BE2C (cell line): ENCODE measurements around the gene PANK4.
"Not testable (repeated sequence)": the region's sequence is repeated elsewhere in the genome, so short reads cannot be mapped to it uniquely, and the experiment has no call there.

Experiments used
- DNase-seq: peaks from one replicate; pipeline ENCODE4 v3.0.0-alpha.2; 2020
- H3K27me3 ChIP-seq: fragments of 250-450 bp; sonication (Bioruptor Pico); 2 replicates; pipeline ENCODE4 v1.5.1; 2020; ENCODE audit warnings: mild to moderate bottlenecking
- H3K36me3 ChIP-seq: fragments of 250-450 bp; sonication (Bioruptor Pico); 2 replicates; pipeline ENCODE4 v1.5.1; 2020; ENCODE audit warnings: mild to moderate bottlenecking
- H3K4me1 ChIP-seq: fragments of 250-450 bp; sonication (Bioruptor Pico); 2 replicates; pipeline ENCODE4 v1.5.1; 2020
- H3K4me3 ChIP-seq: 2 replicates; pipeline ENCODE4 v1.5.1; 2011; ENCODE audit warnings: low read depth, low read length
- H3K9me3 ChIP-seq: fragments of 250-450 bp; sonication (Bioruptor Pico); 2 replicates; pipeline ENCODE4 v1.5.1; 2020
- CTCF ChIP-seq: IDR thresholded peaks from 2 replicates; pipeline ENCODE4 v1.5.1; 2012; ENCODE audit warnings: mild to moderate bottlenecking, low read depth, low read length

The PANK4 gene

GRCh38 chr1:2555634-2556276, 29.4 kb upstream of the PANK4 start:
- no peak overlapping the region; the same call in 1 of the 2 replicates for H3K4me3 ChIP-seq
- H3K9me3 ChIP-seq: no peaks in the 10 kb centered on the region
- no peaks in the 10 kb centered on the region for H3K27me3 ChIP-seq
- H3K4me1 ChIP-seq: peaks cover 3% of the 10 kb centered on the region; the same call in 1 of the 2 replicates
- TF ChIP-seq CTCF: no peak
- no peak for DNase-seq
- H3K36me3 ChIP-seq: no peaks in the 10 kb centered on the region

GRCh38 chr1:2554621-2555387, 28.4 kb upstream of the PANK4 start:
- no peak overlapping the region for H3K4me3 ChIP-seq
- H3K4me1 ChIP-seq: peaks cover 3% of the 10 kb centered on the region; the same call in 1 of the 2 replicates
- peak; percentile 56 for TF ChIP-seq CTCF
- no peak for DNase-seq
- no peaks in the 10 kb centered on the region for H3K27me3 ChIP-seq
- H3K9me3 ChIP-seq: no peaks in the 10 kb centered on the region
- H3K36me3 ChIP-seq: no peaks in the 10 kb centered on the region

- no peak for DNase-seq
- no peaks in the 10 kb centered on the region for H3K9me3 ChIP-seq
- no peaks in the 10 kb centered on the region for H3K27me3 ChIP-seq
- peaks cover 3% of the 10 kb centered on the region; the same call in 1 of the 2 replicates for H3K4me1 ChIP-seq
- H3K4me3 ChIP-seq: no peak overlapping the region
- no peak for TF ChIP-seq CTCF
- no peaks in the 10 kb centered on the region for H3K36me3 ChIP-seq
Observed at GRCh38 chr1:2553871-2554620, 27.6 kb upstream of the PANK4 start.

GRCh38 chr1:2553076-2553475, 26.7 kb upstream of the PANK4 start:
- H3K4me3 ChIP-seq, H3K9me3 ChIP-seq, H3K36me3 ChIP-seq: not testable (repeated sequence)

GRCh38 chr1:2552189-2552588, 25.8 kb upstream of the PANK4 start:
- Histone ChIP-seq H3K4me3 (no peak overlapping the region), H3K4me1 (peaks cover 9% of the 10 kb centered on the region), H3K9me3 (no peaks in the 10 kb centered on the region), H3K36me3 (no peaks in the 10 kb centered on the region), H3K27me3 (no peaks in the 10 kb centered on the region)
- no peak for DNase-seq
- TF ChIP-seq CTCF: no peak

More at GRCh38 chr1:2553076-2553475, 26.7 kb upstream of the PANK4 start:
- not testable (repeated sequence) for DNase-seq, H3K4me1 ChIP-seq, H3K27me3 ChIP-seq

- not testable (repeated sequence) for DNase-seq, H3K4me1 ChIP-seq, H3K9me3 ChIP-seq, H3K36me3 ChIP-seq, H3K27me3 ChIP-seq, H3K4me3 ChIP-seq
Observed at GRCh38 chr1:2551544-2551943, 25.1 kb upstream of the PANK4 start.

GRCh38 chr1:2550309-2550861, 24.0 kb upstream of the PANK4 start:
- H3K9me3 ChIP-seq, H3K36me3 ChIP-seq, H3K27me3 ChIP-seq, DNase-seq, H3K4me3 ChIP-seq: not testable (repeated sequence)
- peaks cover 11% of the 10 kb centered on the region for H3K4me1 ChIP-seq

- H3K27me3 ChIP-seq, H3K9me3 ChIP-seq, H3K36me3 ChIP-seq, H3K4me3 ChIP-seq, DNase-seq: not testable (repeated sequence)
- H3K4me1 ChIP-seq: peaks cover 20% of the 10 kb centered on the region
Observed at GRCh38 chr1:2549367-2550029, 23.1 kb upstream of the PANK4 start.
